Heart left ventricle (tissue), 13 donors: Measurements from ENCODE around the gene RREB1.

Experiments
- POLR2A ChIP-seq, 2 donors: fragments of 450-650 bp; IDR thresholded peaks; one replicate each; pipeline ENCODE4 v1.6.1; 2017; ENCODE audit warnings: antibody characterized with exemption in 2 of 2, mild to moderate bottlenecking in 2 of 2, moderate library complexity in 2 of 2
- TF ChIP-seq, protein P1 (sequence below), 12 donors: fragments of 200-600 bp; sonication (generic) in 4 of 12; IDR thresholded peaks; one replicate each; pipeline versions ENCODE4 v1.5.0 to v1.8.0; 2018 to 2022; ENCODE audit warnings: antibody characterized with exemption in 12 of 12, mild to moderate bottlenecking in 5 of 12
- donor health status: ischemic (EF 13 %, LVEDD 7.1; RV severe dilation, severe dysfunction).
- donor health status: DM: no; HTN: yes; CAD: no.
- donor health status: DM: no; HTN: no; CAD: no.
- donor health status: ischemic (EF 25% LVEDD 6.9; RV normal size, moderate dysfunction).
- donor health status: ischemic (EF 25% LVEDD 5.7; RV mildly dilated, moderate dysfunction).
- donor health status: ischemic (EF 35%, LVEDD 5.7; RV mildly dilated, moderate dysfunction).
- donor health status: nonischemic (EF 11% LVEDD 7.7; RV severe dilation, severe dysfunction).
- donor health status: DM: yes; HTN: yes; CAD: no.
- donor health status: PGD.
- donor health status: ischemic (EF 29% LVEDD 5.4; RV normal size, mild dysfunction).
- donor health status: nonischemic (EF 23%, LVEDD 6.1; RV moderate dilation, normal function).

DNA sequence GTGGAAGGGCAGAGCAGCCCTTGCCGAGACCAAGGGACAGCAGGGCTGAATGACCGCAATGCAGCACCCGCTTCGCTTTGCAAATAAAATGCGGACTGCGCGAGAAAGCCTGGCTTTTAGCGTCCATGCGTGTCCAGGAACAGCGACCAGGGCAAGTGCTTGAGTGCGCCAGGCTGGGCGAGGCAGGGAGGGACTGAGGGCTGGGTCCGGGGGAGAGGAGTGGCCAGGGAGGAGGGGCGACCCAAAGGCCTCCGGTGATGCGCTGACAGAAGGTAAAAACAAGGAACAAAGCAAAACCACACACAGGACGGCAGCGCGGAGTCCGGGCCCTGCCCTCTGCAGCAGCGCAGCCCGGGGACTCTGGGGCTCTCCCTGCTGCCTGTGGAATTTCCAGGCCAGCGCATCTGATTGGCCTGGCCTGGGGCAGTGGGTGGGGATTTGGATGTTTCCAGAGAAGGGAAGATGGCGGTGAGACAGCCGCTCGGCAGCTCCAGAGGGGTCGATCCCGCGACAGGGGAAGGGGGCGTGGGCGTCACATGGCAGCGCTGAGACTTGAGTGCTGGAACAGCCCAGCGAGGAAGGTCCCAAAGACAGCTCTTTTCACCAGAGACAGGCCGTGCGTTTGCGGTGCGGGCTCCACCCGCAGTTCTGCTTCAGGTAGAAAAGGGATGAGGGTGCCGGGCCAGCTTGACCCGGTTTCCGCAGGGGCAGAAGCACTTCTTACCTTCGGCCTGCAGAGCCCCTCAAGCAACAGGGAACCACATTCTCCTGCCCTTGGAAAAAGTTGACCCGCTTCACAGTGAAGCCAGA, 153.5 kb downstream of the RREB1 start:
- peak in 1 of 2 donors; percentile 87 for TF ChIP-seq POLR2A (IDR thresholded peaks at IDR 0.05)
- TF ChIP-seq, protein P1, sequence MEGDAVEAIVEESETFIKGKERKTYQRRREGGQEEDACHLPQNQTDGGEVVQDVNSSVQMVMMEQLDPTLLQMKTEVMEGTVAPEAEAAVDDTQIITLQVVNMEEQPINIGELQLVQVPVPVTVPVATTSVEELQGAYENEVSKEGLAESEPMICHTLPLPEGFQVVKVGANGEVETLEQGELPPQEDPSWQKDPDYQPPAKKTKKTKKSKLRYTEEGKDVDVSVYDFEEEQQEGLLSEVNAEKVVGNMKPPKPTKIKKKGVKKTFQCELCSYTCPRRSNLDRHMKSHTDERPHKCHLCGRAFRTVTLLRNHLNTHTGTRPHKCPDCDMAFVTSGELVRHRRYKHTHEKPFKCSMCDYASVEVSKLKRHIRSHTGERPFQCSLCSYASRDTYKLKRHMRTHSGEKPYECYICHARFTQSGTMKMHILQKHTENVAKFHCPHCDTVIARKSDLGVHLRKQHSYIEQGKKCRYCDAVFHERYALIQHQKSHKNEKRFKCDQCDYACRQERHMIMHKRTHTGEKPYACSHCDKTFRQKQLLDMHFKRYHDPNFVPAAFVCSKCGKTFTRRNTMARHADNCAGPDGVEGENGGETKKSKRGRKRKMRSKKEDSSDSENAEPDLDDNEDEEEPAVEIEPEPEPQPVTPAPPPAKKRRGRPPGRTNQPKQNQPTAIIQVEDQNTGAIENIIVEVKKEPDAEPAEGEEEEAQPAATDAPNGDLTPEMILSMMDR (IDR thresholded peaks at IDR 0.05), result no peak
